ENCODE measurements around the gene KCNE4. TPM values are rescaled to one million over a fixed set of nuclear protein-coding genes. Genes with fewer than 3 reads are reported as not detected.

The KCNE4 gene
- total RNA-seq, 6 experiments from 2014 or later: 4.6 to 10.5 (median 5.0) TPM

DNA sequence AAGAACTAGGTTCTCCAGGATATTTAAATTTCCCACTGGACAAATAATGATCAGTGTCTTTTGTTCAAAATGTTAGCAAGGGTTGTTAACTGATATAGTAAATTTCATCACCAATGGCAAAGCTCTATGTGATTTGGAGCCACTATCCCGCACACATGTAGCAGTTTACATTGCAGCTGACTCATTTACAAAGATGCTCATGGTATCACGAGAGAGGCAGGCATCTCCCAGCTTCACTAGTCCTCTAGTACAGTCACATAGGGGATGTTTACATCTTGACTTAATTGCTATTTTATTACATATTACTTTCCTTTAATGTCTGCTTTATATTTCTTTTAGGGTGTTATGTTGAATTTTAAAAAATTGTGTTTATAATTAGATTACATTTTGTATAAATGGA, 30.7 kb downstream of the KCNE4 start:
- H3K27me3 Mint-ChIP-seq (ENCODE audit: insufficient read depth): no peaks in the 10 kb centered on the region
- H3K4me3 Mint-ChIP-seq: no peak overlapping the region

DNA sequence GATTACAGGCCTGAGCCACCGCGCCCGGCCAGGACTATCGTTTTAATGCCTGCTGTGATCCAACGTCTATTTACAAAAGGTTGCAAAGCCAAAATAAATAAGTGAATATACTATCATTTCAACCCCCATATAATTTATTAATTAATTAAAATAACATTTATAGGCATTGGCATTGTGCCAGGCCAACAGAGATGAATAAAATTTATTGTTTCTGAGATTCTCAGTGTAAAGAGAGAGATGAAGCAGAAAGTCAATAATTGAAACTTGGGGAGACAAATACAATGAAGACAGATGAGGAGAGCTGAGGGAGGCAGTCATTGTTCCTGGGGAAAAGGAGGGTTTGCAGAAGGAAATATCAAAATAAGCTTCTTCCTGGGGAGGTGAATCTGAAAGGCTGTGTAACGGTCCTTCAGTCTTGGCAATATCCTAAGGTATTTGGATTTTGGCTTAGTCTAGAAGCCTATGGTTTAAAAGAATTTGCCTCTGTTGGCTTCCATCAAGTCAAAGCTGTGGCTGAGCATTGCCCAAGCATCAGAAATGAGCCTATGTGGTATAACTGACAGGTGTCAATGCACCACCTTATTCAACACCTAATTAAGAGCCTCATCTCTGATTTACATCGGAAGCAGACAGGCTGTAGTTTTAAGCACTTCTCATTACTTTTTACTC, 31.5 kb downstream of the KCNE4 start:
- Mint-ChIP-seq H3K4me1 (ENCODE audit: low read depth) (peaks cover 34% of the 10 kb centered on the region), H3K27ac (no peak overlapping the region), H3K27me3 (ENCODE audit: insufficient read depth) (no peaks in the 10 kb centered on the region), H3K36me3 (ENCODE audit: low read depth) (no peaks in the 10 kb centered on the region; the same call in 1 of the 2 replicates), H3K4me3 (no peak overlapping the region), H3K9me3 (no peaks in the 10 kb centered on the region)
- DNase-seq: no peak
- no peak for TF ChIP-seq CTCF (IDR thresholded peaks at IDR 0.05)

More for the DNA sequence above, 30.7 kb downstream of the KCNE4 start:
- Mint-ChIP-seq H3K36me3 (ENCODE audit: low read depth) (no peaks in the 10 kb centered on the region; the same call in 1 of the 2 replicates), H3K4me1 (ENCODE audit: low read depth) (peaks cover 34% of the 10 kb centered on the region), H3K9me3 (no peaks in the 10 kb centered on the region), H3K27ac (0 out of 2 replicates have a peak overlapping the region, but pooled peaks have one; percentile 24)
- TF ChIP-seq CTCF (IDR thresholded peaks at IDR 0.05): no peak
- DNase-seq: peak; percentile 24

GRCh38 chr2:223084873-223085272, 32.9 kb downstream of the KCNE4 start:
- Mint-ChIP-seq H3K4me3 (no peak overlapping the region), H3K27ac (no peak overlapping the region), H3K36me3 (ENCODE audit: low read depth) (no peaks in the 10 kb centered on the region; the same call in 1 of the 2 replicates), H3K27me3 (ENCODE audit: insufficient read depth) (no peaks in the 10 kb centered on the region), H3K9me3 (no peaks in the 10 kb centered on the region), H3K4me1 (ENCODE audit: low read depth) (peaks cover 41% of the 10 kb centered on the region)
- DNase-seq: no peak
- TF ChIP-seq CTCF (IDR thresholded peaks at IDR 0.05): no peak

GRCh38 chr2:223086370-223086981, 34.5 kb downstream of the KCNE4 start:
- Mint-ChIP-seq H3K4me3 (no peak overlapping the region), H3K27ac (no peak overlapping the region), H3K4me1 (ENCODE audit: low read depth) (peaks cover 31% of the 10 kb centered on the region), H3K36me3 (ENCODE audit: low read depth) (no peaks in the 10 kb centered on the region; the same call in 1 of the 2 replicates), H3K9me3 (no peaks in the 10 kb centered on the region), H3K27me3 (ENCODE audit: insufficient read depth) (no peaks in the 10 kb centered on the region)
- no peak for TF ChIP-seq CTCF (IDR thresholded peaks at IDR 0.05)
- DNase-seq: no peak

DNA sequence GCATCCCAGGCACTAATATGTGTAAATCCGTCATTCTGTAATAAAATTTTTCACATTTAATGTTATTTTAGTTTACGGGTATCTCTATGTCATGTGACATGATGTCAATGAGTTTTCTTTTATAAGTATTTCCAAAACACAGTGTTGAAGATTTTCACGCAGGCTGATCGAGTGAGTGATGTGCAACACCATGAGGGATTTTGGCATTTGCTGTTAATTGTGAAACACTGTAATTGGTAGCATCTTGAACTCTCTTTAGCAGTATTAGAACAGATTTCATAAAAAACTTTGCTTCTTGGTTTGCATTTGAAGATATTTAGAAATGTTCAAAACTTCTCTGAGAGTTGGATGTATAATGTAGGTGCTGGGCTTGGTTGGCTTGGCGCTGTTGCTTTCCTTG, 35.5 kb downstream of the KCNE4 start:
- Mint-ChIP-seq H3K4me3 (no peak overlapping the region), H3K27me3 (ENCODE audit: insufficient read depth) (no peaks in the 10 kb centered on the region), H3K27ac (no peak overlapping the region), H3K36me3 (ENCODE audit: low read depth) (no peaks in the 10 kb centered on the region), H3K4me1 (ENCODE audit: low read depth) (peaks cover 27% of the 10 kb centered on the region), H3K9me3 (no peaks in the 10 kb centered on the region)
- DNase-seq: no peak
- TF ChIP-seq CTCF (IDR thresholded peaks at IDR 0.05): no peak
